GM10266 (cell line): ENCODE results near the gene STK36.

Experiments used
- DNase-seq: peaks from one replicate; pipeline ENCODE4 v3.0.0; 2012; ENCODE audit errors: extremely low spot score
- TF ChIP-seq, protein P1 (sequence below): IDR thresholded peaks from 2 replicates; pipeline ENCODE4 v1.5.1; 2012; ENCODE audit warnings: mild to moderate bottlenecking, low read depth; ENCODE audit not compliant: control insufficient read depth, insufficient read depth; ENCODE audit errors: missing control alignments

The STK36 gene

GRCh38 chr2:218722876-218723785, 51.2 kb downstream of the STK36 start:
- TF ChIP-seq, protein P1, sequence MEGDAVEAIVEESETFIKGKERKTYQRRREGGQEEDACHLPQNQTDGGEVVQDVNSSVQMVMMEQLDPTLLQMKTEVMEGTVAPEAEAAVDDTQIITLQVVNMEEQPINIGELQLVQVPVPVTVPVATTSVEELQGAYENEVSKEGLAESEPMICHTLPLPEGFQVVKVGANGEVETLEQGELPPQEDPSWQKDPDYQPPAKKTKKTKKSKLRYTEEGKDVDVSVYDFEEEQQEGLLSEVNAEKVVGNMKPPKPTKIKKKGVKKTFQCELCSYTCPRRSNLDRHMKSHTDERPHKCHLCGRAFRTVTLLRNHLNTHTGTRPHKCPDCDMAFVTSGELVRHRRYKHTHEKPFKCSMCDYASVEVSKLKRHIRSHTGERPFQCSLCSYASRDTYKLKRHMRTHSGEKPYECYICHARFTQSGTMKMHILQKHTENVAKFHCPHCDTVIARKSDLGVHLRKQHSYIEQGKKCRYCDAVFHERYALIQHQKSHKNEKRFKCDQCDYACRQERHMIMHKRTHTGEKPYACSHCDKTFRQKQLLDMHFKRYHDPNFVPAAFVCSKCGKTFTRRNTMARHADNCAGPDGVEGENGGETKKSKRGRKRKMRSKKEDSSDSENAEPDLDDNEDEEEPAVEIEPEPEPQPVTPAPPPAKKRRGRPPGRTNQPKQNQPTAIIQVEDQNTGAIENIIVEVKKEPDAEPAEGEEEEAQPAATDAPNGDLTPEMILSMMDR, result no peak
- DNase-seq, result no peak

DNA sequence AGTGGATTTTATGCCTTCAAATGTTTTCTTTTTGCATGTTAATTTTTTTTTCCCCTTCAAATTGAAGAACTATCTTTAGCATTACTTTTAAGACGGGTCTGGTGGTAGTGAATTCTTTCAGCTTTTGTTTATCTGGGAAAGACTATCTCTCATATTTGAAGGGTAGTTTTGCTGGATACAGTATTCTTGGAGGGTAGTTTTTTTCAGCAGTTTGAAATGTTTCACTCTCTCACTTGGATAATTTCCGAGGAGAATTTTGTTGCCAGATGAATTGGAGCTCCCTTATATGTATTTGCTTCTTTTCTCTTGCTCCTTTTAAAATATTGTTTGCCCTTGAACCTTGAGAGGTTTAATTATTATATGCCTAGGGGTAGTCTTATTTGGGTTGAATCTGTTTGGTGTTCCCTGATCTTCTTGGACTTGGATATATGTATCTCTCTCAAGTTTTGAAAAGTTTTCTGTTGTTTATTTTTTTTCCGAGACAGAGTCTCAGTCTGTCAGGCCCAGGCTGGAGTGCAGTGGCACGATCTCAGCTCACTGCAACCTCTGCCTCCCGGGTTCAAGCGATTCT, 54.2 kb downstream of the STK36 start:
- TF ChIP-seq, protein P1, result no peak
- no peak for DNase-seq

GRCh38 chr2:218727502-218728165, 55.7 kb downstream of the STK36 start:
- TF ChIP-seq, protein P1, result peak; percentile 28
- no peak for DNase-seq

DNA sequence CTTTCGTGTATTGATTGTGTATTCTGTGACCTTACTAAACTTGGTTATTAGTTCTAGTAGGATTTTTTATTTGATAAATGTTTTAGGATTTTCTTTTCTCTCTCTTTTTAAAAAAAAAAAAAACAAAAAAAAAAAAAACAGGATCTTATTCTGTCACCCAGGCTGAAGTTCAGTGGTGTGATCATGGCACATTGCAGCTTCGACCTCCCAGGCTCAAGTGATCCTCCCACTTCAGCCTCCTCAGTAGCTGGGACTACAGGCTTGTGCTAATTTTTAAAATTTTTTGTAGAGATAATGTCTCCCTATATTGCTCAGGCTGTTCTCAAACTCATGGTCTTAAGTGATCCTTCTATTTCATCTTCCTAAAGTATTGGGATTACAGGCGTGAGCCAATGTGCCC, 57.8 kb downstream of the STK36 start:
- TF ChIP-seq, protein P1, result no peak
- DNase-seq, result no peak

GRCh38 chr2:218732052-218732760, 60.3 kb downstream of the STK36 start:
- no peak for DNase-seq
- TF ChIP-seq, protein P1, result no peak

DNA sequence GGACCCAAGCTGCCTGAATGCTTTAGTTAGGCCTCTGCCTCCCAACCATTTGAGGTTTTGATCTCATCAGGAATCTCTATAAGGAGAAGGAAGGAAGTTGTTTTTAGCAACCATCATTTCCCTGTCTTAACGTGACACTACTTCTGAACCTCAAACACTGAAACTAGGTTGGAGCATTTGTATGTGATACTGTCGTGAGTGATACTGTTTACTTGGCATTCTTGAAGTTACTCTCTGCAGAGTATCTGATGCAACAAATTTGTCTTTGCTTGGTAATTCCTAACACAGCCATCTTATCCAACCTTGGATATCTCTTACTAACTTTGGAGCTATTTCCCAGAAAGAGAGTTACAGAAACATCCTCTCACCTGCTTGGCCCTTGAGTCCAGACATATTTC, 60.9 kb downstream of the STK36 start:
- DNase-seq, result no peak
- TF ChIP-seq, protein P1, result no peak
